IMR-90 (cell line): ENCODE results near the gene TCF7L2. TPM values are rescaled to one million over a fixed set of nuclear protein-coding genes. Genes with fewer than 3 reads are reported as not detected.

Source experiments
- ATAC-seq: fragments of 200-7000 bp; cut with Tn5 transposase; 2 replicates; pipeline ENCODE4 v1.9.1; 2020; ENCODE audit warnings: low read depth, mild to moderate bottlenecking, moderate library complexity
- BruUV-seq: library from RNA; stranded (reverse); fragments of 400-500 nt; replicated peaks from 2 replicates; lab custom pipeline; 2021; lab: Mats Ljungman, UMichigan
- CTCF ChIA-PET: fragments of 300-600 bp; formaldehyde crosslinking; extraction: SDS; loops from one replicate; lab custom pipeline; 2021; ENCODE audit warnings: antibody characterized with exemption; lab: Yijun Ruan, JAX
- POLR2A ChIA-PET: fragments of 300-600 bp; sonication (Branson Sonifier 250); formaldehyde crosslinking; loops from one replicate; lab custom pipeline; 2022; ENCODE audit warnings: antibody characterized with exemption; ENCODE audit not compliant: unreplicated experiment; lab: Charles Lee
- DNase-seq: peaks from one replicate; pipeline ENCODE4 v3.0.0; 2013
- H2AFZ ChIP-seq: replicated peaks from 2 replicates; pipeline ENCODE3; 2013; ENCODE audit warnings: low read length, mild to moderate bottlenecking; ENCODE audit not compliant: poor library complexity
- H2AK5ac ChIP-seq: 2 replicates; pipeline ENCODE4 v1.6.1; 2013; ENCODE audit warnings: low read depth, low read length, inconsistent platforms
- H2AK9ac ChIP-seq: replicated peaks from 2 replicates; pipeline ENCODE3; 2013; ENCODE audit warnings: mild to moderate bottlenecking, low read depth, low read length, moderate library complexity; ENCODE audit not compliant: poor library complexity
- H2BK120ac ChIP-seq: 2 replicates; pipeline ENCODE4 v1.6.1; 2013; ENCODE audit warnings: low read depth, low read length, inconsistent platforms
- H2BK15ac ChIP-seq: 3 replicates; pipeline ENCODE4 v1.6.1; 2013; ENCODE audit warnings: low read depth, low read length, inconsistent platforms
- H2BK20ac ChIP-seq: 2 replicates; pipeline ENCODE4 v1.6.1; 2013; ENCODE audit warnings: low read depth, mild to moderate bottlenecking, inconsistent platforms, low read length, moderate library complexity
- H2BK5ac ChIP-seq: 2 replicates; pipeline ENCODE4 v1.6.1; 2013; ENCODE audit warnings: mild to moderate bottlenecking, low read depth, low read length, inconsistent platforms; ENCODE audit not compliant: poor library complexity, severe bottlenecking
- H3K14ac ChIP-seq: replicated peaks from 2 replicates; pipeline ENCODE4 v1.6.1; 2013; ENCODE audit warnings: low read depth, low read length, inconsistent platforms
- H3K18ac ChIP-seq: 2 replicates; pipeline ENCODE4 v1.6.1; 2013; ENCODE audit warnings: low read depth, low read length, control low read depth
- H3K23ac ChIP-seq: 2 replicates; pipeline ENCODE4 v1.6.1; 2013; ENCODE audit warnings: low read depth, low read length, inconsistent platforms
- H3K27ac ChIP-seq: 2 replicates; pipeline ENCODE4 v1.5.1; 2013; ENCODE audit warnings: mild to moderate bottlenecking, control low read depth, low read length; ENCODE audit not compliant: insufficient read depth
- H3K27me3 ChIP-seq: 2 replicates; pipeline ENCODE4 v1.6.1; 2013; ENCODE audit warnings: low read length; ENCODE audit not compliant: control insufficient read depth, insufficient read depth
- H3K36me3 ChIP-seq: 2 replicates; pipeline ENCODE4 v1.6.1; 2013; ENCODE audit warnings: low read length, mixed read lengths; ENCODE audit not compliant: control insufficient read depth, insufficient read depth
- H3K4ac ChIP-seq: 2 replicates; pipeline ENCODE4 v1.6.1; 2013; ENCODE audit warnings: low read depth, low read length, inconsistent platforms
- H3K4me1 ChIP-seq: 2 replicates; pipeline ENCODE4 v1.6.1; 2013; ENCODE audit warnings: low read length, mixed read lengths; ENCODE audit not compliant: control insufficient read depth, insufficient read depth
- H3K4me2 ChIP-seq: 2 replicates; pipeline ENCODE4 v1.6.1; 2013; ENCODE audit warnings: low read depth, mild to moderate bottlenecking, control low read depth, low read length, moderate library complexity
- H3K4me3 ChIP-seq: 2 replicates; pipeline ENCODE4 v1.5.1; 2013; ENCODE audit warnings: low read depth, mild to moderate bottlenecking, control low read depth, low read length, moderate library complexity; ENCODE audit not compliant: insufficient read depth
- H3K56ac ChIP-seq: 2 replicates; pipeline ENCODE4 v1.6.1; 2013; ENCODE audit warnings: low read length, inconsistent platforms; ENCODE audit not compliant: insufficient read depth; ENCODE audit errors: extremely low read depth
- H3K79me1 ChIP-seq, 2 experiments: 2 replicates each; pipeline ENCODE4 v1.6.1; 2013; ENCODE audit warnings: low read length in 2 of 2, inconsistent platforms in 1 of 2, low read depth in 1 of 2
- H3K9ac ChIP-seq: 2 replicates; pipeline ENCODE4 v1.6.1; 2013; ENCODE audit warnings: low read depth, low read length, control low read depth
- H3K9me1 ChIP-seq: 2 replicates; pipeline ENCODE4 v1.6.1; 2013; ENCODE audit warnings: low read length, inconsistent platforms; ENCODE audit not compliant: insufficient read depth
- H3K9me3 ChIP-seq: 2 replicates; pipeline ENCODE4 v1.6.1; 2013; ENCODE audit warnings: low read length; ENCODE audit not compliant: control insufficient read depth, insufficient read depth
- H4K20me1 ChIP-seq: 2 replicates; pipeline ENCODE4 v1.6.1; 2013; ENCODE audit warnings: low read length, inconsistent platforms; ENCODE audit not compliant: insufficient read depth
- H4K5ac ChIP-seq: 2 replicates; pipeline ENCODE4 v1.6.1; 2013; ENCODE audit warnings: mild to moderate bottlenecking, low read depth, low read length, control low read depth
- H4K8ac ChIP-seq, 2 experiments: 2 replicates each; pipeline ENCODE4 v1.6.1; 2013; ENCODE audit warnings: low read depth in 2 of 2, low read length in 2 of 2, control low read depth in 1 of 2, inconsistent platforms in 1 of 2
- H4K91ac ChIP-seq: 2 replicates; pipeline ENCODE4 v1.6.1; 2013; ENCODE audit warnings: low read depth, low read length, inconsistent platforms; ENCODE audit not compliant: insufficient read depth
- BHLHE40 ChIP-seq: fragments of 150-350 bp; IDR thresholded peaks from 2 replicates; pipeline ENCODE4 v1.6.1; 2016; ENCODE audit warnings: mild to moderate bottlenecking, low read depth, low read length
- CEBPB ChIP-seq: IDR thresholded peaks from 2 replicates; pipeline ENCODE4 v1.6.1; 2012; ENCODE audit warnings: low read depth, low read length, improper control_type of control experiment
- CHD1 ChIP-seq: IDR thresholded peaks from 2 replicates; pipeline ENCODE4 v1.6.1; 2012; ENCODE audit warnings: low read depth, low read length, improper control_type of control experiment
- FOS ChIP-seq: fragments of 150-350 bp; IDR thresholded peaks from 2 replicates; pipeline ENCODE4 v1.6.1; 2016; ENCODE audit warnings: low read depth, low read length
- MAFK ChIP-seq: IDR thresholded peaks from 2 replicates; pipeline ENCODE4 v1.6.1; 2012; ENCODE audit warnings: low read depth, low read length, improper control_type of control experiment
- MAZ ChIP-seq: IDR thresholded peaks from 2 replicates; pipeline ENCODE4 v1.6.1; 2012; ENCODE audit warnings: low read depth, mild to moderate bottlenecking, low read length, improper control_type of control experiment, moderate library complexity, borderline replicate concordance
- MXI1 ChIP-seq: IDR thresholded peaks from 2 replicates; pipeline ENCODE4 v1.6.1; 2012; ENCODE audit warnings: low read depth, mild to moderate bottlenecking, low read length, moderate library complexity, borderline replicate concordance
- NFE2L2 ChIP-seq: fragments of 150-350 bp; IDR thresholded peaks from 2 replicates; pipeline ENCODE4 v1.6.1; 2016; ENCODE audit warnings: low read depth, mild to moderate bottlenecking, low read length
- POLR2A ChIP-seq: IDR thresholded peaks from 2 replicates; pipeline ENCODE4 v1.6.1; 2012; ENCODE audit warnings: mild to moderate bottlenecking, low read depth, low read length
- RAD21 ChIP-seq: IDR thresholded peaks from 2 replicates; pipeline ENCODE4 v1.6.1; 2012; ENCODE audit warnings: low read length, improper control_type of control experiment
- RCOR1 ChIP-seq: IDR thresholded peaks from 2 replicates; pipeline ENCODE4 v1.6.1; 2012; ENCODE audit warnings: mild to moderate bottlenecking, low read length, improper control_type of control experiment; ENCODE audit not compliant: insufficient replicate concordance
- RFX5 ChIP-seq: IDR thresholded peaks from 2 replicates; pipeline ENCODE4 v1.8.0; 2012; ENCODE audit warnings: low read depth, mild to moderate bottlenecking, low read length, moderate library complexity
- SMC3 ChIP-seq: fragments of 150-350 bp; IDR thresholded peaks from 2 replicates; pipeline ENCODE4 v1.6.1; 2016; ENCODE audit warnings: low read depth, mild to moderate bottlenecking, antibody characterized with exemption, low read length, moderate library complexity
- WGBS, 2 experiments: methylation state at CpG; one replicate each; pipeline versions ENCODE4 v1.1.5 to v1.1.7; 2013; ENCODE audit warnings: missing lambda C conversion rate in 2 of 2; ENCODE audit not compliant: insufficient read length in 1 of 2; ENCODE audit errors: extremely low coverage in 2 of 2; 5-methylcytosine and 5-hydroxymethylcytosine counted together
- dilution Hi-C: fragments of 300-500 bp; cut with HindIII; formaldehyde crosslinking; loops from one replicate; pipeline ENCODE4 v1.14.3; 2018; ENCODE audit warnings: low sequenced_read_pairs; ENCODE audit not compliant: unreplicated experiment
- in situ Hi-C: fragments of 300-500 bp; cut with MboI; formaldehyde crosslinking; loops from 3 replicates; pipeline ENCODE4 v1.14.3; 2019; ENCODE audit warnings: low sequenced_read_pairs, inconsistent platforms, mixed read lengths
- intact Hi-C: fragments of 100-400 bp; cut with micrococcal nuclease; formaldehyde crosslinking; loops from 2 replicates; pipeline ENCODE4 v1.10.0; 2022
- polyA plus RNA-seq, 3 experiments: library from polyadenylated mRNA; depleted of rRNA; stranded (reverse); fragments of >200 nt; gene quantifications; 2 replicates each; pipeline ENCODE4 v1.2.3, GENCODE V29; 2012; ENCODE audit warnings: low replicate concordance in 1 of 3
- total RNA-seq: library from RNA; depleted of rRNA; stranded (reverse); fragments of >200 nt; gene quantifications from 2 replicates; pipeline ENCODE4 v1.2.3, GENCODE V29; 2012
- TF ChIP-seq, protein P1 (sequence below): fragments of 150-350 bp; IDR thresholded peaks from 2 replicates; pipeline ENCODE4 v1.6.1; 2016; ENCODE audit warnings: low read depth, mild to moderate bottlenecking, low read length, moderate library complexity, borderline replicate concordance
- TF ChIP-seq, protein P2 (sequence below): conservative IDR thresholded peaks from 2 replicates; pipeline ENCODE4 v1.5.1; 2012; ENCODE audit warnings: mild to moderate bottlenecking, low read depth, low read length, improper control_type of control experiment
- TF ChIP-seq, protein P3 (sequence below): fragments of 150-350 bp; IDR thresholded peaks from 2 replicates; pipeline ENCODE4 v1.6.1; 2017; ENCODE audit warnings: mild to moderate bottlenecking, antibody characterized with exemption, low read length, low read depth

TCF7L2 gene
- total and polyA plus RNA-seq, 2 of the 4 experiments (the other 2 are of a cell fraction) = 1.3 to 12.2 TPM

DNA sequence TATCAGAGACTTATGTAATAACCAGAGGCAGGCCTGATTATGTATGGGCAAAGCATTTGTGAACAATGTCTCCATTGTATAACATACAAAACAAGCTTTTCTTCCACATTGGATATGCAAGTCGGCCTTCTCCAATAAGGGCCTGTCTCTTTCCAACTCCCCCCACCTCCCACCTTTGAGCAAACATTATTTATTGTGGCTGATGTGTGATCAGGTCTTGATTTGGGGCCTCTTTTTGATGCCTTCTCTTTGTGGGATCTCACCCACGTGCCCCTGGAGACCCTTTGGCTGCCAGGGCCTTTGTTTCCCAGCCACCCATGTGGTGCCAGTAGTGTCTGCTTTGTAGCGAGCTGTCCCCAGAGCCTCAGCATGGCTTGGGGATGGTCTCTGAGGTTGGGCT, 53.0 kb downstream of the TCF7L2 start:
- H3K9ac ChIP-seq = no peak overlapping the region
- no TSS peak for BruUV-seq
- no peak overlapping the region for H2BK15ac ChIP-seq
- H2BK20ac ChIP-seq = no peak overlapping the region
- H3K18ac ChIP-seq = no peak overlapping the region
- ChIA-PET CTCF (no interaction called here), POLR2A (no interaction called here)
- no peaks in the 10 kb centered on the region for H3K27me3 ChIP-seq
- in situ Hi-C loops = no loop called here
- no CpG with 5 or more reads among the region's 3 CpGs for WGBS, 2 experiments
- peaks cover 18% of the 10 kb centered on the region for H3K9me1 ChIP-seq
- H3K9me3 ChIP-seq = no peaks in the 10 kb centered on the region
- peaks cover 58% of the 10 kb centered on the region for H4K20me1 ChIP-seq
- no peak overlapping the region for H4K5ac ChIP-seq
- H3K36me3 ChIP-seq = peaks cover 4% of the 10 kb centered on the region; the same call in 1 of the 2 replicates
- no peak overlapping the region for H2AK5ac ChIP-seq
- no peak overlapping the region for H2BK5ac ChIP-seq
- dilution Hi-C loops = no loop called here
- H3K4ac ChIP-seq = no peak overlapping the region
- no peak overlapping the region for H2BK120ac ChIP-seq
- H4K91ac ChIP-seq = no peak overlapping the region
- H3K79me1 ChIP-seq = peaks cover 33 to 79% of the 10 kb centered on the region in 2 experiments
- H4K8ac ChIP-seq = no peak overlapping the region
- H3K4me2 ChIP-seq = no peak overlapping the region
- no peak overlapping the region for H2AK9ac ChIP-seq
- DNase-seq (no peak), ATAC-seq (no peak)
- TF ChIP-seq POLR2A (no peak), CHD1 (no peak), BHLHE40 (no peak), SMC3 (no peak), MXI1 (no peak), RCOR1 (no peak), RAD21 (no peak), MAFK (no peak), NFE2L2 (no peak), CEBPB (no peak), MAZ (no peak), RFX5 (no peak), FOS (no peak)
- TF ChIP-seq, protein P1, sequence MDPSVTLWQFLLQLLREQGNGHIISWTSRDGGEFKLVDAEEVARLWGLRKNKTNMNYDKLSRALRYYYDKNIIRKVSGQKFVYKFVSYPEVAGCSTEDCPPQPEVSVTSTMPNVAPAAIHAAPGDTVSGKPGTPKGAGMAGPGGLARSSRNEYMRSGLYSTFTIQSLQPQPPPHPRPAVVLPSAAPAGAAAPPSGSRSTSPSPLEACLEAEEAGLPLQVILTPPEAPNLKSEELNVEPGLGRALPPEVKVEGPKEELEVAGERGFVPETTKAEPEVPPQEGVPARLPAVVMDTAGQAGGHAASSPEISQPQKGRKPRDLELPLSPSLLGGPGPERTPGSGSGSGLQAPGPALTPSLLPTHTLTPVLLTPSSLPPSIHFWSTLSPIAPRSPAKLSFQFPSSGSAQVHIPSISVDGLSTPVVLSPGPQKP = no peak
- TF ChIP-seq, protein P2, sequence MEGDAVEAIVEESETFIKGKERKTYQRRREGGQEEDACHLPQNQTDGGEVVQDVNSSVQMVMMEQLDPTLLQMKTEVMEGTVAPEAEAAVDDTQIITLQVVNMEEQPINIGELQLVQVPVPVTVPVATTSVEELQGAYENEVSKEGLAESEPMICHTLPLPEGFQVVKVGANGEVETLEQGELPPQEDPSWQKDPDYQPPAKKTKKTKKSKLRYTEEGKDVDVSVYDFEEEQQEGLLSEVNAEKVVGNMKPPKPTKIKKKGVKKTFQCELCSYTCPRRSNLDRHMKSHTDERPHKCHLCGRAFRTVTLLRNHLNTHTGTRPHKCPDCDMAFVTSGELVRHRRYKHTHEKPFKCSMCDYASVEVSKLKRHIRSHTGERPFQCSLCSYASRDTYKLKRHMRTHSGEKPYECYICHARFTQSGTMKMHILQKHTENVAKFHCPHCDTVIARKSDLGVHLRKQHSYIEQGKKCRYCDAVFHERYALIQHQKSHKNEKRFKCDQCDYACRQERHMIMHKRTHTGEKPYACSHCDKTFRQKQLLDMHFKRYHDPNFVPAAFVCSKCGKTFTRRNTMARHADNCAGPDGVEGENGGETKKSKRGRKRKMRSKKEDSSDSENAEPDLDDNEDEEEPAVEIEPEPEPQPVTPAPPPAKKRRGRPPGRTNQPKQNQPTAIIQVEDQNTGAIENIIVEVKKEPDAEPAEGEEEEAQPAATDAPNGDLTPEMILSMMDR = no peak
- TF ChIP-seq, protein P3, sequence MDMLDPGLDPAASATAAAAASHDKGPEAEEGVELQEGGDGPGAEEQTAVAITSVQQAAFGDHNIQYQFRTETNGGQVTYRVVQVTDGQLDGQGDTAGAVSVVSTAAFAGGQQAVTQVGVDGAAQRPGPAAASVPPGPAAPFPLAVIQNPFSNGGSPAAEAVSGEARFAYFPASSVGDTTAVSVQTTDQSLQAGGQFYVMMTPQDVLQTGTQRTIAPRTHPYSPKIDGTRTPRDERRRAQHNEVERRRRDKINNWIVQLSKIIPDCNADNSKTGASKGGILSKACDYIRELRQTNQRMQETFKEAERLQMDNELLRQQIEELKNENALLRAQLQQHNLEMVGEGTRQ = no peak
- no peak overlapping the region for H3K23ac ChIP-seq
- no peak overlapping the region for H3K56ac ChIP-seq
- no peak overlapping the region for H3K27ac ChIP-seq
- H3K14ac ChIP-seq = no peak overlapping the region
- H2AFZ ChIP-seq = no peak overlapping the region
- peaks cover 5% of the 10 kb centered on the region for H3K4me1 ChIP-seq
- intact Hi-C loops = no loop called here
- no peak overlapping the region for H3K4me3 ChIP-seq
